ENCODE measurements around the gene NDEL1.

Gene NDEL1

DNA sequence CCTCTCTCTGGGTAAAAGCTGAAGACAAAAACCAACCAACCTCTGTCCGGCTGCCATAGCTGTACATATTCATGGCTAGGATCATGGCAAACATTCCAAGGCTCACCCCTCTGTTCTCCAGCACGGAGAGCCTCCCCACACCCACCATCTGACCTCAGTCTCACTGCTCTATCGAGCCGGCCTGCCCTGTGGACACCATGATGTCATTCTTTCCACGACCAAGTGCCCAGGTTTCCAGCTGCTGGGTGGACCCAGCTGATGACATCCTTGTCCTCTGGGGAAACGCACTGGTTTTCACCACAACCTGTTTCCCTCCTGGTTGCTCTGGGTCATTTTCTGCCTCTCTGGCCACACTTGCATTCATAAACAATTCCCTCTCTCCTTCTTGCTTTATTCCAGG lies 67.7 kb downstream of the NDEL1 start:
- no peak for DNase-seq (ENCODE audit: low spot score)

- DNase-seq (ENCODE audit: low spot score) = no peak
Observed at GRCh38 chr17:8503807-8504206, 68.1 kb downstream of the NDEL1 start.

- no peak for DNase-seq (ENCODE audit: low spot score)
Observed at GRCh38 chr17:8504460-8505207, 69.0 kb downstream of the NDEL1 start.

GRCh38 chr17:8506145-8506544 lies 70.5 kb downstream of the NDEL1 start:
- DNase-seq (ENCODE audit: low spot score) = no peak

DNA sequence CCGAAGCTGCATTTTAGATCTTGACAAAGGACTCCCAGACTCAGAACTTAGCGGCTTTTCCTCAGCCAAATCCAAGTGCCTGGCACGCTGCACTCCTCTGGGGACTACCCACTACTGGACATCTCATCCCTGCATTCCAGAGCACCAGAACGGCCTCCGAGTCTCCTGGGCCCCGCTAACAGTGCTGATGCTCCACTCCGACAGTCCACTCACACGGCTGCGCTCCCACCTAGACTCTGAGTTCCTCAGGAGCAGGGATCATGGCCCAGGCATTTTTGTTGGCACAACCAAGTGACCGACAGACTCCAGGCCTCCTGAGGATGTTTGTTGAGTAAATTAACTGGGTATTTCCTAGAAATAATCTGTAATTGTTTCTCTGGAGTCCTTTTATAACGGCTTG lies 79.1 kb downstream of the NDEL1 start:
- DNase-seq (ENCODE audit: low spot score) = no peak

Data from iPS-NIHi11 (cell line).